IPS-18c (cell line): ENCODE measurements around the gene RBPJL.
"Not testable (repeated sequence)": the region's sequence is repeated elsewhere in the genome, so short reads cannot be mapped to it uniquely, and the experiment has no call there.

ENCODE experiments used
- H3K4me3 ChIP-seq: 2 replicates; pipeline ENCODE4 v1.7.0; 2013; ENCODE audit warnings: low read depth, mild to moderate bottlenecking, low read length, moderate library complexity; ENCODE audit not compliant: insufficient read depth
- H3K9me3 ChIP-seq: one replicate; pipeline ENCODE4 v1.6.1; 2013; ENCODE audit warnings: mild to moderate bottlenecking, low read length, moderate library complexity; ENCODE audit not compliant: control insufficient read depth, insufficient read depth

Gene RBPJL

GRCh38 chr20:45345104-45345936, 38.7 kb downstream of the RBPJL start:
- Histone ChIP-seq H3K4me3 (peak overlapping the region; percentile 28), H3K9me3 (no peaks in the 10 kb centered on the region)

- Histone ChIP-seq H3K9me3 (no peaks in the 10 kb centered on the region), H3K4me3 (no peak overlapping the region; the same call in 1 of the 2 replicates)
Measured at GRCh38 chr20:45346291-45346718, 39.7 kb downstream of the RBPJL start.

- H3K9me3 ChIP-seq, result no peaks in the 10 kb centered on the region
- H3K4me3 ChIP-seq, result peak overlapping the region; percentile 78; the same call in 1 of the 2 replicates
Measured at GRCh38 chr20:45346851-45347250, 40.2 kb downstream of the RBPJL start.

GRCh38 chr20:45347297-45347935, 40.8 kb downstream of the RBPJL start:
- Histone ChIP-seq H3K9me3 (no peaks in the 10 kb centered on the region), H3K4me3 (peak overlapping the region; percentile 78)

GRCh38 chr20:45347936-45348778, 41.5 kb downstream of the RBPJL start, which contains the start of gene SDC4:
TSS of gene SDC4 (minus strand) at chr20:45348424. CDS start at chr20:45348384, 40 bp downstream.
- H3K4me3 ChIP-seq, result peak within 1 kb of the TSS; percentile 78
- H3K9me3 ChIP-seq, result no peaks in the 10 kb centered on the region

- no peak overlapping the region for H3K4me3 ChIP-seq
- H3K9me3 ChIP-seq, result no peaks in the 10 kb centered on the region
Measured at GRCh38 chr20:45350217-45350616, 43.6 kb downstream of the RBPJL start.

GRCh38 chr20:45350795-45351194, 44.2 kb downstream of the RBPJL start:
- H3K9me3 ChIP-seq, H3K4me3 ChIP-seq: not testable (repeated sequence)

GRCh38 chr20:45352729-45353128, 46.1 kb downstream of the RBPJL start:
- Histone ChIP-seq H3K4me3 (no peak overlapping the region), H3K9me3 (no peaks in the 10 kb centered on the region)

GRCh38 chr20:45353746-45354145, 47.1 kb downstream of the RBPJL start:
- no peak overlapping the region for H3K4me3 ChIP-seq
- H3K9me3 ChIP-seq, result no peaks in the 10 kb centered on the region

- no peak overlapping the region for H3K4me3 ChIP-seq
- H3K9me3 ChIP-seq, result no peaks in the 10 kb centered on the region
Measured at GRCh38 chr20:45354423-45355208, 48.0 kb downstream of the RBPJL start.

- H3K4me3 ChIP-seq, result no peak overlapping the region
- no peaks in the 10 kb centered on the region for H3K9me3 ChIP-seq
Measured at GRCh38 chr20:45355209-45356084, 48.8 kb downstream of the RBPJL start.

- Histone ChIP-seq H3K4me3 (no peak overlapping the region; the same call in 1 of the 2 replicates), H3K9me3 (no peaks in the 10 kb centered on the region)
Measured at GRCh38 chr20:45358282-45359068, 51.8 kb downstream of the RBPJL start.

- H3K9me3 ChIP-seq, result no peaks in the 10 kb centered on the region
Measured at GRCh38 chr20:45359069-45359405, 52.4 kb downstream of the RBPJL start.

GRCh38 chr20:45359406-45360148, 52.9 kb downstream of the RBPJL start:
- no peaks in the 10 kb centered on the region for H3K9me3 ChIP-seq
- no peak overlapping the region for H3K4me3 ChIP-seq

More at GRCh38 chr20:45359069-45359405, 52.4 kb downstream of the RBPJL start:
- no peak overlapping the region for H3K4me3 ChIP-seq

GRCh38 chr20:45361793-45362192, 55.2 kb downstream of the RBPJL start:
- H3K4me3 ChIP-seq, result no peak overlapping the region
- no peaks in the 10 kb centered on the region for H3K9me3 ChIP-seq
